Mammary epithelial cell (primary cell): ENCODE measurements around the gene TBC1D22A.

Experiments used
- CTCF ChIP-seq, 2 donors: IDR thresholded peaks in 1 of 2; conservative IDR thresholded peaks in 1 of 2; 2 replicates each; pipeline ENCODE4 v1.5.1; 2011 to 2012; ENCODE audit warnings: inconsistent platforms in 2 of 2, low read length in 2 of 2, mild to moderate bottlenecking in 2 of 2, control low read depth in 1 of 2, low read depth in 1 of 2; ENCODE audit not compliant: insufficient read depth in 1 of 2; ENCODE audit errors: extremely low read depth in 1 of 2
- EZH2 ChIP-seq: IDR thresholded peaks from 2 replicates; pipeline ENCODE4 v1.6.1; 2012; ENCODE audit warnings: low read length, inconsistent platforms, borderline replicate concordance

- no peak for TF ChIP-seq CTCF (conservative IDR thresholded peaks at IDR 0.05 in 1 of 2, IDR thresholded peaks at IDR 0.05 in 1 of 2; ENCODE audit: extremely low read depth in 1 of 2, insufficient read depth in 1 of 2, low read depth in 1 of 2, low read length in 2 of 2)
- no peak for TF ChIP-seq EZH2
These were observed 333.1 kb downstream of the TBC1D22A start for GRCh38 chr22:47095395-47096122.
